Lower leg skin (tissue), 4 donors: Measurements from ENCODE around the gene RPS3A. TPM values are rescaled to one million over a fixed set of nuclear protein-coding genes. Genes with fewer than 3 reads are reported as not detected.
A peak's percentile ranks its signal among the peaks of the same experiment; 100 is the strongest.

Experiments
- DNase-seq, 2 donors: peaks; one replicate each; pipeline ENCODE4 v3.0.0-alpha.2; 2019; ENCODE audit warnings: low spot score in 2 of 2
- H3K4me3 ChIP-seq: fragments of 200-600 bp; sonication (generic); 2 replicates; pipeline ENCODE4 v1.5.1; 2017; ENCODE audit warnings: mild to moderate bottlenecking, low read depth; ENCODE audit not compliant: poor library complexity, severe bottlenecking
- POLR2A ChIP-seq, 2 donors: fragments of 450-650 bp; IDR thresholded peaks; one replicate each; pipeline ENCODE4 v1.6.1; 2016 to 2017; ENCODE audit warnings: antibody characterized with exemption in 2 of 2, mild to moderate bottlenecking in 1 of 2, moderate library complexity in 1 of 2
- WGBS, 2 donors: methylation state at CpG; one replicate each; pipeline ENCODE4 v1.1.5; 2018; 5-methylcytosine and 5-hydroxymethylcytosine counted together
- intact Hi-C: fragments of 100-400 bp; cut with DNase I; formaldehyde crosslinking; loops from one replicate; pipeline ENCODE4 v1.15.0; 2023; ENCODE audit warnings: low total_unique reads
- total RNA-seq, 4 donors: library from RNA; depleted of rRNA; stranded (reverse); fragments of >200 nt; gene quantifications; one replicate each; pipeline ENCODE4 v1.1.0, GENCODE V29; 2016
- TF ChIP-seq, protein P1 (sequence below), 3 donors: fragments of 450-650 bp; IDR thresholded peaks; one replicate each; pipeline ENCODE4 v1.5.1; 2016; ENCODE audit warnings: antibody characterized with exemption in 3 of 3, mild to moderate bottlenecking in 3 of 3, moderate library complexity in 2 of 3

Gene RPS3A
- total RNA-seq, 4 donors from 2014 or later: 2,776 to 4,436 (median 3,829) TPM

DNA sequence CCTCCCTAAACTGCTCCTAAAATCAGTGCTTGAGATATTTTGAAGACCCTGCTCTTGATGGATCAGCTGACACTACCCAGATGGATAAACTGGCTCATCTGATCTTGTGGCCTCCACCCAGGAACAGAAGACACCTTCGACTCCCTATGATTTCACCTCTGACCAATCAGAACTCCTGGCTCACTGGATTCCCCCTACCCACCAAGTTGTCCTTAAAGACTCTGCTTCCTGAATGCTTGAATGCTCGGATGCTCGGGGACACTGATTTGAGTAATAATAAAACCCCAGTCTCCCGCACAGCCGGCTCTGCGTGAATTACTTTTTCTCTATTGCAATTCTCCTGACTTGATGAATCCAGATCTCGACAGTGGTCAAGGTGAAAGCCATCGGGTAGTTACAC lies 12.0 kb upstream of the RPS3A start:
- intact Hi-C loops: no loop called here
- no peak overlapping the region for H3K4me3 ChIP-seq
- DNase-seq: peak in 1 of 2 donors; percentile 6
- TF ChIP-seq, protein P1, sequence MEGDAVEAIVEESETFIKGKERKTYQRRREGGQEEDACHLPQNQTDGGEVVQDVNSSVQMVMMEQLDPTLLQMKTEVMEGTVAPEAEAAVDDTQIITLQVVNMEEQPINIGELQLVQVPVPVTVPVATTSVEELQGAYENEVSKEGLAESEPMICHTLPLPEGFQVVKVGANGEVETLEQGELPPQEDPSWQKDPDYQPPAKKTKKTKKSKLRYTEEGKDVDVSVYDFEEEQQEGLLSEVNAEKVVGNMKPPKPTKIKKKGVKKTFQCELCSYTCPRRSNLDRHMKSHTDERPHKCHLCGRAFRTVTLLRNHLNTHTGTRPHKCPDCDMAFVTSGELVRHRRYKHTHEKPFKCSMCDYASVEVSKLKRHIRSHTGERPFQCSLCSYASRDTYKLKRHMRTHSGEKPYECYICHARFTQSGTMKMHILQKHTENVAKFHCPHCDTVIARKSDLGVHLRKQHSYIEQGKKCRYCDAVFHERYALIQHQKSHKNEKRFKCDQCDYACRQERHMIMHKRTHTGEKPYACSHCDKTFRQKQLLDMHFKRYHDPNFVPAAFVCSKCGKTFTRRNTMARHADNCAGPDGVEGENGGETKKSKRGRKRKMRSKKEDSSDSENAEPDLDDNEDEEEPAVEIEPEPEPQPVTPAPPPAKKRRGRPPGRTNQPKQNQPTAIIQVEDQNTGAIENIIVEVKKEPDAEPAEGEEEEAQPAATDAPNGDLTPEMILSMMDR (IDR thresholded peaks at IDR 0.05): no peak
- no peak for TF ChIP-seq POLR2A (IDR thresholded peaks at IDR 0.05)
- 78 to 82% methylated on average over 8 of the region's 8 CpGs for WGBS, 2 donors

DNA sequence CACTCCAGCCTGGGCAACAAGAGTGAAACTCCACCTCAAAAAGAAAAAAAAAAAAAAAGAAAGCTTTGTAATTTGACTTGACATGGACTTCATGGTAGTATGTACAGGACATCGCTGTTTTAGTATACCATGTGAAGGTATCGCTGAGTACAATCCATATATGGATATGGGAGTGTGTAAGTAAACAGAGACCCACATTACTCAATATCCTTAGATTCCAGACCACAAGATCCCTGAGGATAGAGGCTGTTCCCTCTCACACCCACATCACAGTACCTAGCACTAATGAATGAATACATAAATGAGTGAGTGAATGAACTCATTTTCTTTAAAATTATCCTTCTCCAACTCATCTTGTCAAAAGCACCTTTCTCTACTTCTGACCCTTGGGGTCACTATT lies 8.4 kb upstream of the RPS3A start:
- 87% methylated on average over 2 of the region's 2 CpGs for WGBS, 2 donors
- DNase-seq: no peak
- intact Hi-C loops: no loop called here
- no peak overlapping the region for H3K4me3 ChIP-seq
- TF ChIP-seq POLR2A (IDR thresholded peaks at IDR 0.05): no peak
- TF ChIP-seq, protein P1 (IDR thresholded peaks at IDR 0.05): no peak

DNA sequence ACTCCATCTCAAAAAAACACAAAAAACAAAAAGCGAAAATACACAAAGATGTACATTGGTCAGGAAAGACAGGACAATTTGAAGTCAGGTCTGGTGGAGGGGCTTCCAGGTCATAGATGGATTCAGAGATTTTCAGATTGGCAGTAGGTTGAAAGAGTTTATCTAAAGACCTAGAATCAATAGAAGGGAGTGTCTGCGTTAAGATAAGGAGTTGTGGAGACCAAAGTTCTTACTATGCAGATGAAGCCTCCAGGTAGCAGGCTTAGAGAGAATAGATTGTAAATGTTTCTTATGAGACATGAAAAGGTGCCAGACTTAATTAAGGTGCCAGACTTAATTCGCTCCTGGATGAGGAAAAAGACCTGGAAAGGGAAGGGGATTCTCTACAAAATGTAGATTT lies 6.9 kb upstream of the RPS3A start:
- no peak overlapping the region for H3K4me3 ChIP-seq
- intact Hi-C loops: no loop called here
- DNase-seq: no peak
- TF ChIP-seq, protein P1 (IDR thresholded peaks at IDR 0.05): no peak
- no peak for TF ChIP-seq POLR2A (IDR thresholded peaks at IDR 0.05)
- WGBS, 2 donors: 80 to 88% methylated on average over 3 of the region's 3 CpGs

DNA sequence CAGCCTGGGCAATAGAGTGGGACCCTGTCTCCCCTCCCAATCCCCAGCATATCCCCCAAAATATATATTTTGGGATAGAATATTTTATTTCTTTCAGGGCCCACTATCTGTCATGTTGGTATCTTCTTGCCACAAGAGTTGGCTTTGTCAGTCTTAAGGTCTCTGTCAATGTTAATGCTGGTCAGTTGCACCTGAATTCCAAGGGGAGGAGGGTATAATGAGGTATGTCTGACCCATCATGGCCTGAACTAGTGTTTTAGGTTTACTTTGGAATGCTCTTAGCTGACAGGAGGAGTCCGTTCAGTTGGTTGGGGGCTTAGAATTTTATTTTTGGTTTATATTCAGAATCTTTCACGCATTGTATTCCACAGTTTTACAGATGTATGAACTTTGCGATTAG lies 6.2 kb upstream of the RPS3A start:
- WGBS, 2 donors: 64 to 65% methylated on average over 3 of the region's 3 CpGs

DNA sequence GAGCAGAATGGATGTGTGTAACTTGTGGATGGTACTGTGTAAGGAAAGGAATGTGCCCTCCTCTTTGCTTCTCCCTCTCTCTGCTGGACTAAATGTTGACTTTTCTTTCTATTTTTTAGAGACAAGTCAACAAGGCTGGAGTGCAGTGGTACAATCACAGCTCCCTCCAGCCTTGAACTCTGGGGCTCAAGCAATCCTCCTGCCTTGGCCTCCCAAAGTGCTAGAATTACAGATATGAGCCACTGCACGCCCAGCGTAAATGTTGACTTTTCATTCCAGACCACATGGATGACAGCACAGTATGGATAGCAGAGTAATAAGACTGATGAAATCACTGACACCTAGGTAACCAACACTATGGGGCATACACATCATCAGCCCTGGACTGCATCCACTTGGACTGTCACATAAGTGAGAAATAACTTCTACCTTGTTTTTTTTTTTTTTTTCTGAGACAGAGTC lies 5.1 kb upstream of the RPS3A start:
- peak in 1 of 2 donors; percentile 36 for DNase-seq
- no peak overlapping the region for H3K4me3 ChIP-seq
- TF ChIP-seq, protein P1 (IDR thresholded peaks at IDR 0.05): no peak
- TF ChIP-seq POLR2A (IDR thresholded peaks at IDR 0.05): no peak
- intact Hi-C loops: no loop called here
- 75 to 93% methylated on average over 2 of the region's 2 CpGs for WGBS, 2 donors

More for the DNA sequence above, 6.2 kb upstream of the RPS3A start:
- no peak for TF ChIP-seq POLR2A (IDR thresholded peaks at IDR 0.05)
- TF ChIP-seq, protein P1 (IDR thresholded peaks at IDR 0.05): no peak
- no peak for DNase-seq
- intact Hi-C loops: no loop called here
- H3K4me3 ChIP-seq: no peak overlapping the region

DNA sequence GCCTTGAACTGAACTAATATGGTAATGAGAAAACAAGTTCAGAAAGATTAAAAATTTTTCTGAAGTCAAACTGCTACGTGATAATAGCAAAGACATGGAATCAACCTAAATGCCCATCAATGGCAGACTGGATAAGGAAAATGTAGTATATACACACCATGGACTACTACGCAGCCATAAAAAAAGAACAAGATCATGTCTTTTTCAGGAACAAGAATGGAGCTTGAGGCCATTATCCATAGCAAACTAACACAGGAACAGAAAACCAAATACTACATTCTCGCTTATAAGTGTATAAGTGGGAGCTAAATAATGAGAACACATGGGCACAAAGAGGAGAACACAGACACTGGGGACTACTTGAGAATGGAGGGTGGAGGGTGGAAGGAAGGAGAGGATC lies 4.3 kb upstream of the RPS3A start:
- WGBS, 2 donors: 92 to 94% methylated on average over 3 of the region's 3 CpGs
- no peak for TF ChIP-seq POLR2A (IDR thresholded peaks at IDR 0.05)
- TF ChIP-seq, protein P1 (IDR thresholded peaks at IDR 0.05): no peak
- intact Hi-C loops: no loop called here
- no peak overlapping the region for H3K4me3 ChIP-seq
- DNase-seq: no peak
